ENCODE results near the gene FAM135A.
"Not testable (repeated sequence)": the region's sequence is repeated elsewhere in the genome, so short reads cannot be mapped to it uniquely, and the experiment has no call there.

FAM135A gene

DNA sequence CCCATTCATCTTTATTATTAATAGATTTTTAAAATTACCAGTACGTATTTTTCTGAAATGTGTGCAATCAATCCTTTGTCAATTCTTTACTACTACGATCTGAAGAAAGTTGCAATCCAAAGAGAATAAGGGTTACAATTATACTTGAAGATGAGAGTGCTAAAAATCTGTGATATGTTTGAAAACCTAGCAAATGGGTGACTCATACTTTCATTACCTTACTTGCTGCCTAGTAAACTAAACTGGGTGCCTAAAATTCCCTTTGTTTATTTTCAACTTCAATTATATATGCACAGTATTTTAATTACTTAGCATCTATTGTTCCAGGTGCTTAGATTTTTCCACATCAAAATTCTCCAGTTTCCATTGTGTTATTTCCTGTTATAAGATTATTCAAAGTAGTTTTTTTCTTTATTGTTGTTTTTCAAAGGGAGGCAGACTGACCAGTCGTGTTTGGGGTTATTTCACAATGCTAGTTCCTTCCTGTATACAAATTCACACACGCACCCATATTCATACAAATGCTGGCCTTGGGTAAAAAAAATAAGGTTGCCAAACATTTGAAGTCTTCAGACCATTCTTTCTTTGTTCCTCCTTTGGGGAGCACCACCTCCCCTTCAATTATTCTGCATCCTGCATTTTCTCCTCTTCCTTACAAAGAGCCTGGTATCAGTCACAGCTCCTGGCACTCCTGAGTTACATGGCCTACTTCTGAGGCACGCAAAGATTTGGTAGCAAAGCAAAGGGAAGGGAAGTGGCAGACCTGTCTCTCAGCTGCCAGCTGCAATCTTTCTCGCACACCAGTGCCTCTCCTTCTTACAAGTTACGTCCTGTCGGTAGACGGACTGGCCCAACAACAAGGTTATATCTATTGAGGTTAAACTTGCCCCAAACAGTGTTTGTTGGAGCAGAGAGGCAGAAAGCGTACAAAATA, 16.2 kb upstream of the FAM135A start:
- no peak for DNase-seq

DNA sequence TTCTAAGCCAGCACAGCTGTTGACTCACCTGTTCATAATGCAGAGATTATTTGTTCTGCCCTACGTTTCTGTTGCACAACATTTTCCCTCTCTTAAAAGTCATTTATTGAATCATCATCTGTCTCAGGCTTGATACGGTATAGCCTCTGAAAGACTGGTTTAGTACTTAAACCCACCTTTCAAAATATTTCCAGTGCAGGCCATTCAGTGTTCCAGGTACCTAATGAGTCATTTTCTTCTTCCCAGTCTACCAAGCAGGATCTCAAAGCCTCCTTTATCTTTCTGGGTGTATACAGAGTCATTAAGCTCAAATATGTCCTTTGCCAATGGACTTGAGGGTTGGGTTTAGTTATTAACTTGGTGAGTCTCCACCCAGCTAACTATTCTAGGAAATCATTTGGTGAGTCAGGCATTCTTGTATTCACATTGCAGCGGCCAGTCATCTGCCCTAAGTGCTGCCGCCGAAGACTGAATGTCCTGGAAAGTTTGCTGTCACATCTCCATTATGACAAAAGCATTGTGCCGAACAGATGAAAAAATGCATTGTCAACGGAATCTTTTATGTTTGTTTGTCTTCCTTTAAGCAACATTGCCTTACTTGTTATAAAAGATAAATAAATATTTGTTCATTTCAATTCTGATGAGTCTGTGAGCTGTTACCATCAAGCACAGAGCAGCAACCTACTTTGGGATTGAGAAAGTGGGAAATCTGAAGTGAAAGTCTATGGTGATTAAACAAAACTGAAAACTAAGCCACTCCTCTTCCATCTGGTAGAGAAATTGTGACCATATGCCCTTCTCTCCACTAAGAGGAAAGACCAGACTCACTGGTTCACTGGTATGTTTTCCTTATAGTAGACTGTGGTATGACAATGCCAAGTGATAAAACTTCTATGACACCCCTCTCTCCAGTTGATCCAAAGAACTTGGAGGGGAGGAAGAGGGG, 14.3 kb upstream of the FAM135A start:
- DNase-seq, result no peak

DNA sequence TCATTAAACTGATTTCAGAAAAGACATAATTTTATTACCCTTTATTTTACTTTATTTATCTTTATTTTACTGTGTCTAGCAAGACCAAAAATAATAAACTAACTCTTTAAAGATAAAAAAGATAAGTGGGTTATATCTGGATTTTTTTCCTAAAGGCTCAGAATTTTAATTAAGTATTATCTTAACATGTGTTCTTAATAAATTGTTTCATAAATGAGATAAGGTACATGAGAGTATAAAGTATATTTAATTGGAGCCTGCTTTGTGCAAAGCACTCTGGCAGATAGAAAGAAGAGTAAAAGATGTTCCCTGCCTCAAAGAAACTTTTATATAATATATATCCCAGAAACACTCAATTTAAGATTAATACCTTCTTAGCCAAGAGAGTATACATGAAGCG, 8.7 kb upstream of the FAM135A start:
- DNase-seq, result no peak

DNA sequence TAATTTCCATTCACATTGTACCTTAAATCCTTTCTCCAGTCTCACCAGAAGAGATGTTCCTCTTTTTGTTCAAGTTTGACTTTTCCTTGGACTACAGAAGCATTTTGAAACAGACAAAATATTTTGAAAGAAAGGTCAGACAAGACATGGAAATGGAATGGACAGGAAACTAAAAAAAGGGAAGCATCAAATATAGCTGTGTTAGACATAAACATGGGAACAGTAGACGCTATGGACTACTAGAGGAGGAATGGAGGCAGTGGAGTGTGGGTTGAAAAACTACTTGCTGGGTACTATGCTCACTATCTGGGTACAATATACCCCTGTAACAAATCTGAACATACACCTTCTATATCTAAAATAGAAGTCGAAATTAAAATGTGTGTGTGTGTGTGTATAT, 4.1 kb upstream of the FAM135A start:
- DNase-seq, result no peak

DNA sequence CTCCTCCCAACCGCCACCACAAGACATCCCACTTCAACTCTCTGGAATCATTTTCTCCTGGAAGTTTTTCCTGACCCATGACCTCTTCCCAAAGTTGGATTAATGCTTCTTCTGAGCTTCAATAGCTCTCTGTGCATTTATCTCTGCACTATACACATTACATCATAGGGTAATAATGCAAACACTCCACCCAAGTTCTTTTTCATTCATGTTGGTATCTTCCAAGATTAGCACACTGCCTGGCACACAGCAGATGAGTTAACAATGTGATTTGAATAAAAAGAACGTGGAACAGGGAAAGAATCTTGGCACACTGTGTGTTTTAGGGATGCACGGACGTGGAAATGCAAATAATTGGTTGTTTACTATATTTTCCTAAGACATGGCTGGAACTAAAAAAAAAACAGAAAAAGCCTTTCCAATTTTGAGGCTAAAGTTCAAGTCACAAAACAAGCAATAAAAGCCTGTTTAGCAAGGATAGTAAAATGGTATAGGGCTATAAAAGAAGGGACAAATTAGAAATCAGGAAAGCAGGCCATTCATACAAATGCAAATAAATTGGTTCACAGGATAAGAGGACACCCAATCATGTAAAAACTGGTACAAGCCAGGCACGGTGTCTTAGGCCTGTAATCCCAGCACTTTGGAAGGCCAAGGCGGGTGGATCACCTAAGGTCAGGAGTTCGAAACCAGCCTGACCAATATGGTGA, 1.6 kb upstream of the FAM135A start:
- DNase-seq, result no peak

DNA sequence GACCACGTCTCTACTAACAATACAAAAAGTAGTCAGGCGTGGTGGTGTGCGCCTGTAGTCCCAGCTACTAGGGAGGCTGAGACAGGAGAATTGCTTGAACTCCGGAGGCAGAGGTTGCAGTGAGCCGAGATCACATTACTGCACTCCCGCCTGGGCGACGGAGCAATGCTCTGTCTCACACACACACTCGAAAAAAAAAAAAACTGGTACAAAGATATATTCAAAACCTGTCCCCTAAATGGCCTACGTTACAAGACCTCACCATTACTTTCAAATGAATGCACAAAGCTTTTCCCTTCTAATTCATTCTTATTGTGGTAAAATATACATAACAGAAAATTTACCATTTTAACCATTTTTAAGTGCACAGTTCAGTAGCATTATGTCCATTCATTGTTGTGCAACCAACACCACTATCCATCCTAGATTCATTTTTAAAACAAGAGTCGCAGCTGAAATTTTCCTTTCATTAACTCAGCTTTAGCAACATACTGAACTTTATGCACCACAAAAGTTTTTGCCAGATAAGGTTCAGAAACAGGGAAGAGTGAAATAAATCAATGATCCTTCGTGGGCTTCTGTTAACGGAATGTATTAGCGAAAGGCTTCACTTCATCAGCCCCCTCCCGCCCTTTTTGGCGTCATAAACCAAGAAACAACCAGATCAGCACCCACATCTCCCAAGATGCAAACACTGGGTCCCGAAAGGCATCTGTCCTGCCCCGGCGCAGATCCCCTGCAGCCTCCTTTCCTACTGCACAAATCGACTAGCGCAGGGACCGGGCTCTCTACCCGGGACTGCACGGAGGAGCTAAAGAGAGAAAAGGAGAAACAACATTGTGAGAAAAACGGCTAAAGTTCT, 825 bp upstream of the FAM135A start:
- DNase-seq, result no peak

DNA sequence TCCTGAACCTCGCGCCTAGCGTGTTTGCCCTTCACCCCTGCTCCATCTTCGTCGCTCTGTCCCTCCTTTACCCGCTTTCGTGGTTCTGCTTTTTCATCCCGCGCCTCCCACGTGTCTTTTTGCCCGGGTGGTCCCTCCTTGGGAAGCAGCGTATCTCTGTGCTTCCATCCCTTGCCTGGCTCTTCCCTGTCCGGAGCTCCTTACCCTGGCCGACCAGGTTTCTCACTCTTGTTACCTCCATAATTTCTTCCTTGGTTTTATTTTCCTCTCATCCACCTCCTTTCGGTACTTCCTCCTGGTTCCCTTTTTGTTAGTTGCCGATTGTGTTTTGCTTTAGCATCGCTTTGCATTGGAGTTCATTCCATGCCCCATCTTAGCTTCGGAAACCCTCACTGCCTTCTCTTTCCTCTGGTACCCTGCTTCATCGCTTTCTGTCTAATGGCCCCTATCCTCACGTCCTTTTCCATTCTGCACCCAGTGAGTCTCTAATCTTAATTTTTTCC, 735 bp downstream of the FAM135A start:
- DNase-seq, result no peak

DNA sequence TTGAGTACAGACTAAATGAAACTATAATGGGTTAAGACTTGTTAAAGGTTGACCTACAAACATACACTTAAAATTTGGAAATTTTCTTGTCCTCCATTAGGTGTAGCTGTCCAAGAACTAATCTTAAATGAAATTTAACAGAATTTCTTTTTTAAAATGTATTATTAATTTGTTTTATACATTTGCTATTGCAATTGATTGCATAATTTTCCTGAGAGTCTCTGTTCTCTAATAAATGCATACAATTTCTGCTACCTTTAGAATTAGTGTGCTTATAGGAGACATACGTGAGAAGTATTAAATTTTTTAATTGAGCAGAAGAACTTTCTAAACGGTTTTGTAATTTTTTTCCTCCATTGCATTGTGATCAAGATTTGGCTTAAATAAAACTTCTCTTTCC, 1.5 kb downstream of the FAM135A start:
- no peak for DNase-seq

DNA sequence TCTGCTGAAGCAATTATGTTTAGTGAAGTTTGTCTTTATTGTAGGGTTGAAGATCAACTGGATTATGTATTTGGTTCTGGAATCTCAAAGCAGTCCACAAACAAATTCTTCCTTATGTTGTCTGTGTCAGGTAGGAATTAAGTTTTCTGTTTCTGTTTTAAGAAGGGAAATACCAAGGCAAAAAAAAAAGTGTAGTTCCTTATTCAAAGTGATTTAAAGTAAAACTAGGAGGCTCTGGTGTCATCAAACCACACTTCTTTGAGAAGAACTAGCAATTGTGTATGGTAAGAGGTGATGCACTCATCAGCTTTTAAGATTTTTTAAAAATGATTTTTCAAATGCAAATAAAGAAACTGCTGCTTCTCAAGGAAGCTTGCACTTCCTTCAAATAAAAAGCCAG, 1.9 kb downstream of the FAM135A start:
- DNase-seq, result no peak

DNA sequence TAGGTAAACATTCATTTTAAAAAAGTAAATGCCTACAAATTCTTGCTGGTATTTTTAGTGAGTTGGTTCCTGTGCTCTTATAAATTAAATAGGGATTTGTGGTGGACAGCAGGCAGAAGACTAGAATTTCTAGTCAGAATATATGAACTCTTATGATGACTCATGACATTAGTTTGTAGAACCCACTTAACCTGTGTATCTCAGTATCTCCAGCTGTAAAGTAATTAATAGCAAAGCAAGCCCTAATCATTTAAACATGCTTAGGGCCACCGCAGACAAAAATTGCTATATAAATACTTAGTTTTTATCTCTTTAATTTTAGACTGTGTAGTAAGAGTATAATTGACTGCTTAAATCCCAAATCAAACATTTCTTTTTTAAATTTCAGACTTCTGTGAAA, 2.4 kb downstream of the FAM135A start:
- DNase-seq, result no peak

DNA sequence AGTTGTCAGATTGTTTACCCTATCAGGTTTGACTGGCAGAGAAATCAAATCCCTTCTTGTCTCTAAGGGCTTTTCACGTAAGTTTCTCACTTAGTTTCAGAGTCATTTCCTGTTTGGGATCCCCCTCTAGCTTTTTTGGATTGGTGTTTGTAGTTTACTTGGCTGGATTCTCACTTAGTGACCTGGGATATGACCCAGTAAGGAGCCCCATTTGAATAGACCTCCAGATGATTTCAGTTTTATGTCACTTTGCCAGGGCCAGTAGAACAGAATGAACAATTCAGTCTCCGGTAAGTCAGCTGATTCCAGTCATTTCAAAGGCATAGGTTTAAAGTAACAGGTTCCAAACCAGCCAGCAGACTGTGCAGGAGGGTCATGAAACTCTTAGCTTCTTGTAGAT, 8.2 kb downstream of the FAM135A start:
- no peak for DNase-seq

DNA sequence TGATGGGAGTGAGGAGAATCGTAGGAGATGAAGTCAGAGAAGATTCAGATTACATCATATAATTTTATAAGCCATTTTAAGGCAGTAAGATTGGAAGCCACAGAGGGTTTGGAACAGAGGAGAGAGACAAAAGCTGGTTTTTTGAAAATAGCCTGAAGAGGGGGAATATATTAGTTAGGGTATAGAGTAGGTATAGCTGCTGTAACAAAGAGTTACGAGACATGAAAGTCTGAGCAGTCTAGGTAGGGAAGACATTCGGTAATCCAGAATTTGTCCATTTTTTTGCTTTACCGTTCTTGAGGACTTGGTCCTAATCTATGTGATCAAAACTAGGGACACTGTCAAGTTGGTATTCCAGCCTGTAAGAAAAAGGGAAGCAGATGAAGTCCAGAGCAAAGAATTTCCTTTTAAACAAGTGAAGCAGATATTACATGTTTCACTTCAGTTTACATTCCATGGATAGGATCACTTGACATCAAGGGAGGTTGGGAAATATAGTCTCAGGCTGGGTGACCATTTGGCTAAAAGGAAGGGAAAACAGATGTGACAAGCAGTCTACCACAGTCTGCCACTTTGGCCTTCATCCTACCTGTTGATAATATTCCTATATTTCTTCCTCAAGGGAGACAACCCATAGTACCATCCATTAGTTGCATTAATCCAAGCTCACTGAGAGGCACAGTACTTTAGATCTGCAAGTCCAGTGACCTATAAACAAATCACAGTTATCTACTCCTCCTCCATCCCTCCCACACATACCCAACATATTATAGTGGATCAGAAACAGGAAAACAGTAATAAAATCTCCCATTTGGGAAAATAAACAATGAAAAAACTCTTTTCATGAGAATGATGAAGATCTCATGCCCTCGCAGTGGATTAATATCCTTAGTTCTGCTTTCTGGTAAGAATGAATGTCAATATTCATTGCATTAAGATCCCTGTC, 10.2 kb downstream of the FAM135A start:
- DNase-seq, result no peak

DNA sequence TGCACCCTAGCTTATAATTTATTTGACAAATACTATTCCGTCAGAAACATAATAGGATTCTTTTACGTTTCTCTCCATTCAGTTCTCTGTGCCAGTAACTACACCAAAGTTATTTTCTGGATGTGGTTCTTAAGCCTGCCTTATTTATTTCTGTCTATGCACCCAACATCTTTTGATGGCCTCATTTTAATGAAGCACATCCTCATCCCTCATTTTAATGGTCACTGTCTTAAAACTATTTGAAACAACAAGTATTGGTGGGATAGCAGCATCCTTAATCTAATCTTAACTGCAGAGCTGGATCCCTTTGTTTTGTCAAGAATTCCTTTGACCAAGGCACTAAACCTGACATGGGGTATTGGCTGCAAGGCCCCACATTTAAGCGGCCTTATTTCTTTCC, 11.0 kb downstream of the FAM135A start:
- no peak for DNase-seq

DNA sequence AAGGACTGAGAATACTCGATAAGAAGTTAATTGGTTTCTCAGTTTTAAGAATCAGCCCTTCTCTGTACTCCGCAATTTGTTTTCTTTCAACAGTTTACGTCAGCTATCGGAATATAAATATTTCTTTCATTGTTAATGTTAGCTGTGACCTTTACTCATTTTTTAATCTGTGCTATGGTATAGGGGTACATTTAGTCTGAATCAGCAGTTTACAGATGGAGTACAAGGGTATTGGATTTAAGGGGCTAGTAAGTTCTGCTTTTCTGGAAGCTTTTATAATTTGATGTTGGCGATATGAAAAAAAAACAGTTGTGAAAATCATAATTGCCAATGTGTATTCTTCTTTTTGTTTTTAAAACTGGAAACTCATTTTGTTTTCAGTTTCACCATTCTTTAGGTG, 23.0 kb downstream of the FAM135A start:
- no peak for DNase-seq

DNA sequence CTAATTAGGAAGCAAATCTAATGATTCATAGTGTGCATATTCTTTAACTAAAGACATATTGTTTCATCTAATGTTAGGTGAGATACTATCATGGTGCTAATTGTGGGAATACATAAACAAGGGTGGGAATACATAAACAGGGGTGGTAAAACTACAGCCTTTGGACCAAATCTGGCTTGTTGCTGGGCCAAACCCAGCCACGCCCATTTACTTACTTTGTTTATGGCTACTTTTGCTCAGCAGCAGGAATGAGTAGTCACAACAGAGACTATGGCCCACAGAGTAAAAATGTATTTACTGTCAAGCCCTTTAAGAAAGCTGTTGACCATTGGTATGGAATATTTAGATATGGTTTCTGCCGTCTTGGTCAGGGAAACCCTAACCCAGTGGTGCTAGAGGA, 31.7 kb downstream of the FAM135A start:
- DNase-seq, result no peak

DNA sequence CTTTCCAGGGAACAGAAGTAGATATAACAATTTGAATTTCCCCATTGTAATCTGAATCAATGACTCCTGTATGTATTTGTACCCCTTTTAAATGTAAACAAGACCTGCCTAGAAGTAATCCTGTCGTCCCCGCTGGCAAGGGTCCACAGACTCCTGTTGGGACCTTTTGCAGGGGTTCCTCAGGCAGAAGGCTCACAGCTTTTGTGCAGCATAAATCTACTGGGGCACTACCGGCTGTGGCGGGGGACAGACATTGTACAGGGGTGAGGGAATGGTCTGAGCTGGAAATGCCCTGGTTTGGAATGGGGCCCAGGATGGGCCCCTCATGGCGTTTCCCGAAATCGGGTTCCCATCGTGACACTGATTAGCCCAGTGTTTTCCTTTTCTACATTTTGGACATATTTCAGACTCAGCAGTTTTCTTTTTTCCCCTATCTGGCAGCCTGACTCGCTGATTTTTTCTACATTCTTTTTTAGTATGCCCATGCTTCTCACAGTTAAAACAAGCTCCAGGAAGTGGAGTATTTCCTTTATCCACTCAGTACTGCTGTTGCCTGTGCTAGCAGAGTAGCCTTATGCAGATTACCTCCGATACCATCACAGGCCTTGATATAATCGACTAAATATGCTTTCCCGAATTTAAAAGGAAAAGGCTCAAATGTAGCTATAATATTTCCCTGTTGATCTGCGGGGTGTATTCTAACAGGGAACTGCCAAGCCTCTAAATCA, 34.2 kb downstream of the FAM135A start:
- not testable (repeated sequence) for DNase-seq

DNA sequence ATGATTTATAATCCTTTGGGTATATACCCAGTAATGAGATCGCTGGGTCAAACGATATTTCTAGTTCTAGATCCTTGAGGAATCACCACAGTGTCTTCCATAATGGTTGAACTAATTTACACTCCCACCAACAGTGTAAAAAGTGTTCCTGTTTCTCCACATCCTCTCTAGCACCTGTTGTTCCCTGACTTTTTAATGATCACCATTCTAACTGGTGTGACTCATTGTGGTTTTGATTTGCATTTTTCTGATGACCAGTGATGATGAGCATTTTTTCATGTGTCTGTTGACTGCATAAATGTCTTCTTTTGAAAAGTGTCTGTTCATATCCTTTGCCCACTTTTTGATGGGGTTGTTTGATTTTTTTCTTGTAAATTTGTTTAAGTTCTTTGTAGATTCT, 40.6 kb downstream of the FAM135A start:
- not testable (repeated sequence) for DNase-seq

DNA sequence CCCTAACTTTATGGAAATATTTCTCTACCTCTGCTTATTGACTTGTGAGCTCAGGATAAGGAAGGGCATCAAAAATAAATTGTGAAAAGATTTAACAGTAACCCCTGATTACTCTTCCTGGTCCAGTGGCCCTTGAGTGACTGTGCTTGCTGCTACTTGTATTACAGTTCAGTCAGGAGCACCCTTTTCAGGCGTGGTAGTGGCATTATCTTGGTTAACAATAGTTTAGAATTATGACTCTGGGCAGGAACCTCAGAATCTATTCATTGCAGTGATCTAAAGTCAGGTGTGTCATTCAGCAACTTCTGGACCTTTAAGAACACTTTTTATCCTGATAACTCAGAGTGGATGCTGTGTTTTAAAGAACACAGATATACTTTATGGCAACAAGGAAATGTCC, 43.4 kb downstream of the FAM135A start:
- DNase-seq, result no peak

DNA sequence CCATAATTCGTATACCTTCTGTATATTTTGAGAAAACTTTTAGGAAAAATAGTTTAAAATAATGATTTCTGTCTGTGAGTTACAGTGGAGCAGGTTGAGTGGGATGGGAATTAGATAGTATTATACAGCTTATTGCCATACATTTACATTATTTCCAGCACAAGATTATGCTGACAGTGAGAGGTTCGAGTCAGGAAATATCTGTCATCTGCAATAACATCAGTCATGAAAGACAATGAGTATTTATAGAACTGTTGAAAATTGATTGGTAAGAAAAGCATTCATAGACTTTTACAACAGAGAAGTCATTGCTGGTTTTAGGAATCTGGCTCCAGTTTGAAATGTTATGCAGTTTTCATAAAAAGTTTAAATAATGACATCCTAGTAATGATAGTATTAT, 45.9 kb downstream of the FAM135A start:
- no peak for DNase-seq

DNA sequence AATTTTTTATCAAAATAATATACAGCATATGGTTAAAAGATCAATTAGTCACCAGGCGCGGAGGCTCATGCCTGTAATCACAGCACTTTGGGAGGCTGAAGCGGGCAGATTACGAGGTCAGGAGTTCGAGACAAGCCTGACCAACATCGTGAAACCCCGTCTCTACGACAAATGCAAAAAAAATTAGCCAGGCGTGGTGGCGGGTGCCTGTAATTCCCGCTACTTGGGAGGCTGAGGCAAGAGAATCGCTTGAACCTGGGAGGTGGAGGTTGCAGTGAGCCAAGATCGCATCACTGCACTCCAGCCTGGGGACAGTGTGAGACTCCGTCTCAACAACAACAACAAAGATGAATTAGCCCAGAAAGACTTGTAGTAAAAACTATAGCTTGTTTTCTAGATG, 46.4 kb downstream of the FAM135A start:
- DNase-seq, result not testable (repeated sequence)
